NCI-H2029 (cell line): ENCODE measurements around the gene ZNF865.

Experiments used
- DNase-seq: peaks from one replicate; lab custom pipeline; 2025; lab: John Stamatoyannopoulos, UW

Gene ZNF865

DNA sequence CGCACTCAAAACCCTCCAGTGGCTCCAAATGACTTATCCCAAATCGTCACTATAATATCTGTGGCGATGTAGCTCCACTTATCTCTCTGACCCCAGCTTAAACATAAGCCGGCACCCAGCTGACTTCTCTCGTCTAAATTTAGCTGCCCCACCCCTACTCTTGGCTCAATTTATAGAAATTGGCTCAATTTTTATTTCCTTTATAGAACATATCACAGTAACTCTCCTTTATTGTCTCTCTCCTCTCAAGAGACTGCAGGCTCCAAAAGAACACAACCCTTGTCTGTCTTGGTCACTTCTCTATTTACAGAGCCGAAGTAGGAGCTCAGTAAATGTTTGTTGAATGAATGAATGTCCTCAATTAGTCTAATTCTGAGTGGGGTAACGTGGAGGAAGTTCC lies 18.1 kb downstream of the ZNF865 start:
- no peak for DNase-seq

DNA sequence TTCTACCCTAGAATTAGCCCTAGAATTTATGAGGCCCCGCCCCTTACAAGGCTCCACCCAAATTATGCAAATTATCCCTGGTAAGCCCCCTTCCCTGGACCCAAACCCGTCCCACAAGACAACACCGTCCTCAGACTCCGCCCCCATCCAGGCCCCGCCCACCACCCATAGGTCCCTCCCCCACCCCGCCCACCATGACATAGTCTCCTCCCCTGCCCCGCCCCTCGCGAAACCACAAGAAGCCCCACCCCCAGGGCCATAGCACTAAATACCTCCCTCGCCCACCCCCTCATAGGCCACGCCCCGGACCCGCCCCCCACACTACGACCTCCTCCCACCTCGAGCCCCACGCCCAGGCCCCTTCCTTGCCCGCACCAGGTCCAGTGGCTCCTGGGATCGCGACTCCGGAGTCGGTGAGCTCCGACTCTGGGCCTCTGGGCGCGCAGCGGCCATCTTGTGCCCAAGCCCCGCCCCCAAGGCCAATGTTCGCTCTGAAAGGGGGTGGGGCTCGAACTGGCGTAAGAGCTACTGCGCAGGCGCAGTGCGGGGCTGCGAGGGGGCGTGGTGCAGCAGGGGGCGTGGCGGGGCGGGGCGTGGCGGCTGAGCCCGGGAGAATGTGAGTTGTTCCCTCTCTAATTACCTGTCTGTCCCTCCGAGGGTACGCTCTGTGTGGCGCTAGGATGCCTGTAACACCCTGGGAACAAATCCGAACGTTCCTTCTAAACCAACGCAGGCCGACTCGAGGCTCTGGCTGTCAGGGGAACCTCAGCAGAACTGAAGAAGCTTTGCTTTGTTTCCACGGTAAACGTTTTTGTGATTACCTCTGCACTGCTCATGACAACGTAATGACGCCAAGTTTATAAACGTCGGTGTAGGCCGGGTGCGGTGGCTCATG lies 18.9 kb downstream of the ZNF865 start, which contains the start of gene ZNF784:
ZNF784 (minus strand) TSS at position 458 of the 895 bp plus-strand sequence; CDS start at position 453, 5 bp downstream.
- DNase-seq = peak; percentile 94

DNA sequence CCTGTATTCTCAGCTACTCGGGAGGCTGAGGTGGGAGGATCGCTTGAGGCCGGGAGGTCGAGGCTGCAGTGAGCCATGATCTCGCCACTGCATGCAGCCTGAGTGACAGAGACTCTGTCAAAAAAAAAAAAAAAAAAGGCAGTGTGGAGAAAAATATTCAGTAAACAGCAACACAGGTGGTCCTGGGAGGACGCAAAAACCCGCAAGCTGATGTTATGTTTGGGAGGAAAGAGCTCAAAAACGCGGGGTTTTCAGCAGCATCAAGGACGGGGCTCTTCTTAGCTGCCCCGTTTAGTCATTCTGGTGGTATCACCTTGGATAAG lies 19.5 kb downstream of the ZNF865 start:
- no peak for DNase-seq

DNA sequence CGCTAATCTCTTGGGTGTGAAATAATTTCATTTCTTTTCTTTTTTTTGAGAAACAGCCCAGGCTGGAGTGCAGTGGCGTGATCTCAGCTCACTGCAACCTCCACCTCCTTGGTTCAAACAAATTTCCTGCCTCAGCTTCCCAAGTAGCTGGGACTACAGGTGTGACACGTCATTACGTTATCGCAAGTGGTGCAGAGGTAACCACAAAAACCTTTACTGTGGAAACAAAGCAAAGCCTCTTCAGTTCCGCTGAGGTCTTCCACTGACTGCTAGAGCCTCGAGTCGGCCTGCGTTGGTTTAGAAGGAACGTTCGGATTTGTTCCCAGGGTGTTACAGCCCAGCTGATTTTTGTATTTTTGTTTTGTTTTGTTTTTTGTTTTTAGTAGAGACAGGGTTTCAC lies 20.9 kb downstream of the ZNF865 start:
- no peak for DNase-seq

DNA sequence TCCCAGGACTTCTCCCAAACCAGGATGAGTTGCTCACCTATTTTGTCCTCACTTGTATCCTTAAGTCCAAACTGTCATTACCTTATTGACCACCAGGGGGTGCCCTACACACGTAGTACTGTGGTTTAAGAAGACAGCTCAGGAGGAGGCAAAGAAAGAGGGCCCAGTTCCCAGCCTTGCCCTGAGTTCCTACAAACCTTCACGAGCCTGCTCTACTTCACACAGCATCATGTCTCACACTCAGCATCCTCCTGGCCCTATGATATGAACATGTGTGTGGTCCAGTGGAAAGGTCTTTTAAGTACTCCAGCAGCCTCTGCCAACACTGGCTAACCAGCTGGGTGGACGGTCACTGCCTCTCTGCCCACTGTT lies 27.0 kb downstream of the ZNF865 start:
- DNase-seq = peak; percentile 76

DNA sequence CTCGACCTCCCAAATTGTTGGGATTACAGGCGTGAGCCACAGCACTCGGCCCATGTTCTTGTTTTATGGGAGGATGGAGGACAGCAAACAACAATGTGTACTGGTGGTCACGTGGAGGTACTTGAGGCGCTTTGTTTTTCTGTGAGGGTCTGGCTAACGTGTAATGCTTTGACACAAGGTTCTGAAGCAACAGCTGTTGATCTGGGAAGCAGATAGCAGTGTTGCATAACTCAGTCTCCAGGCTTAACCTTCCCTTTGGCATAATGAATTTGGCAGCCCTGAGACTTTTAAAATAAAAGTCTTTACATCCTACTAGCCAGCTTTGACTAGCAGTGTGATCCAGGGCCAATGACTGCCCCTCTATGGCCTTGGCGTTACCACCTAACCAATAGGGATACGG lies 28.4 kb downstream of the ZNF865 start:
- peak; percentile 33 for DNase-seq

DNA sequence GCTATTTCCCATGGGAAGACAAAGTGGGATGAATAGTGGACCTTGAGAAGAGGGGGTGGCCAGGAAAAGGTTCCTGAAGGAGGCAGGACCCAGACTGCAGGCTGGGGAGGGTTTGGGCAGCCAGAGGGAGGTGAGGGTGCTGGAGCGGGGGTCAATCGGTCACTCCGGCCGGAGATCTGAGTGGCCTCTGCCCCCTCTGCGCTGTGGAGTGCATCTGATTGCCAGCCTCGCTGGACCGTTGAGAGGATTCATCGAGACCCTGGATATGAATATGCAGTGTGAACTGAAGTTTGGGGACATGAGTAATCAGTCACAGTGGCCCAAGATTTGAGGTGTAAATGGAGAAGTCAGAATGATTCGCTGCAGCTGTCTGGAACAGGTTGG lies 29.9 kb downstream of the ZNF865 start:
- no peak for DNase-seq

DNA sequence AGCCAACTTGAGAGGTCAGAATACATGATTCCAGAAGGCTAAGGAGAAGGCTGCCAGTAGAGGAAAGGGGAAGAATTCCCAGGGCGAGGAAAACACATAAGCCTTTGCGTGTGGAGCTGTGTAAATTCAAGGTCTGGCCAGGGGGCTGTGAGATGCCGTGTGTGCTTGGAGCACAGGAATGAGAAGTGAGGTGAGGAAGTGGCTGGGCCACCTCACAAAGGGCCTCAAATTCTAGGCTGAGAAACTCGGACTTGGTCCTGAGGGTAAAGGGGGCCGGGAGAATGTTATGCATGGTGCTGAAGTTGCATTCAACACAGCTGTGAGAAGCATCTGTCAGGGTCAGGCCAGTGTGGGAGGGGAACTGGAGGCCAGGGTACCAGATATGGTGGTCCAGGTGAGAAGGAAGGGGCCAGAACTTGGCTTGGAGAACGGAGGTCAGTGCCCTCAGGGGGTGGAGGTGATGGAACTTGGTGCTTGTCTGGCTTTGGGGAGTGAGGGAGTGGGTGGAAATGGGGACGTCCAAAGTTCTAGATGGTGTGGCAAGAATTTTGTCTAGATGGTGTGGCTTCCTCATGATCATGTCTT lies 30.5 kb downstream of the ZNF865 start:
- DNase-seq = no peak

DNA sequence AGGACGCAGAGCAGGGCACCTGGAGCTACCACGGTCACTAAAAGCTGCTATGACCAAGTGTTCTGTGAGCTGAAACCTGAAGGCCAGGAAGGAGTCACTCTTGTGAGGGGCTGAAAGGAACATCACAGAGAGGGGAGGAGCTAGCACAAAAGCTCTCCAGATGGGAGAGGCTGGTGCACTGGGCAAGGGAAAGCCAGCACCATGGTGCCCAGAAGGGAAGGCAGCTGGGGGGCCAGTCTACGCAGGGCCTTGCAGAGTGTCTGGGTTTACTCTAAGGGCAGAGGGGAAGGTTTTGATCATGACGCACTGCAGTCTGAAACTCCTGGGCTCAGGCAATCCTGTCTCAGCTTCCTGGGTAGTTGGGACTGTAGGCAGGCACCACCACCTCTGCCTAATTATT lies 31.3 kb downstream of the ZNF865 start:
- DNase-seq = no peak

DNA sequence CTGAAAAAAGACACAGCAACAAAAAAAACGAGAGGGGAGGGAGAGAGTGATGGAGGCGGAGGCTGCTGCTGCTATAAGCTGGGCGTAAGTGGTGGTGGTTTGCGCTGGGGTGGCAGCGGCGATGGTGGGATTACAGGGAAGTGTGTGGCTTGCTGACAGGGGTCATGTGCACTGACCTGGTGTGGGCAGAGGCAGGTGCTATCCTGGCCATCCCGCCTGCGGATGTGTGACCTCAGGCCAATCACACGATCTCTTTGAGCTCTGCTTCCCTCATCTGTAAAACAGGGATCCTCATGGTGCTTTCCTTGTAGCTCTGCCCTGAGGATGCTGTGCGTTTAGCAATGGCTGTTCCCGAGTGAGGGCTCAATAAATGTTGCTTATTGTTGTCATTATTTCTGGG lies 32.1 kb downstream of the ZNF865 start:
- no peak for DNase-seq

DNA sequence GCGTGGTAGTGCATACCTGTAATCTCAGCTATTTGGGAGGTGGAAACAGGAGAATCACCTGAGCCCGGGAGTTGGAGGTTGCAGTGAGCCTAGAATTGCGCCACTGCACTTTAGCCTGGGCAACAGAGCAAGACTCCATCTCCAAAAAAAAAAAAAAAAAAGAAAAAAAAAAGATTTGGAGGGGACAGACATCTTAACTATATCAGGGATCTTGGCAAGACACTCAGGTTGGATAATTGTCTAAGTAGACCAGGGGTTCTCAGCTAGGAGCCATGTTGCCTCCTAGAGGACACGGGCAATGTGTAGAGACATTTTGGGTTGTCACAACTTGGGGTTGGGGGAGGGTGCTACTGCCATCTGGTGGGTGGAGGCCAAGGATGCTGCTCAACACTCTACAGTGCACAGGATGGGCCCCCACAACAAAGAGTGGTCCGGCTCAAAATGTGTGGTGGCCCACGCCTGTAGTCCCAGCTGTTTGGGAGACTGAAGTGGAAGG lies 33.5 kb downstream of the ZNF865 start:
- no peak for DNase-seq

DNA sequence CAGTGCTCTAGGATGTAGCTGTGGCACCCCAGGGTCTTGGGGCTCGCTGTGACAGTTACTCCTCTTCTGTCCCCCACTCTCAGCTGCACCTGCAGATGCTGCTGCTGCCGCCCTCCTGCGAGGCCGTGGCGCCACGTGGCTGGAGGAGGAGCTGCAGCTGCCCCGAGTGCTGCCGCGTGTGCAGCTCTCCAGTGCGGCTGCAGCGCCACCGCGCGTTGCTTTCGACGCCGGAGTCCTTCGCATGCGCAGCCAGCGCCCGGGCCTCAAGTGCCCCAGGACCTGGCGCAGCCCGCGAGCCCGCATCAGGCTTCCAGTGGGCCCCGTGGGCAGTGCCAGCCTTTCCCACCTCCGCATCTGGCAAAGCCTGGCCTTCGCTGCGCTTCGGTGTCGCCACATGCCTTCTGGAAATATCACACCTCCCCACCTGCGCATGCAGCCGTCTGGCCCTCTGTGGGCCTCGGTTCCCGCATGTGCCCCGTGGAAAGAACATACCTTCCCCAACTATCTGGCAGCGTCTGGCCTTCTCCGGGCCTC lies 34.7 kb downstream of the ZNF865 start:
- DNase-seq = peak; percentile 47

DNA sequence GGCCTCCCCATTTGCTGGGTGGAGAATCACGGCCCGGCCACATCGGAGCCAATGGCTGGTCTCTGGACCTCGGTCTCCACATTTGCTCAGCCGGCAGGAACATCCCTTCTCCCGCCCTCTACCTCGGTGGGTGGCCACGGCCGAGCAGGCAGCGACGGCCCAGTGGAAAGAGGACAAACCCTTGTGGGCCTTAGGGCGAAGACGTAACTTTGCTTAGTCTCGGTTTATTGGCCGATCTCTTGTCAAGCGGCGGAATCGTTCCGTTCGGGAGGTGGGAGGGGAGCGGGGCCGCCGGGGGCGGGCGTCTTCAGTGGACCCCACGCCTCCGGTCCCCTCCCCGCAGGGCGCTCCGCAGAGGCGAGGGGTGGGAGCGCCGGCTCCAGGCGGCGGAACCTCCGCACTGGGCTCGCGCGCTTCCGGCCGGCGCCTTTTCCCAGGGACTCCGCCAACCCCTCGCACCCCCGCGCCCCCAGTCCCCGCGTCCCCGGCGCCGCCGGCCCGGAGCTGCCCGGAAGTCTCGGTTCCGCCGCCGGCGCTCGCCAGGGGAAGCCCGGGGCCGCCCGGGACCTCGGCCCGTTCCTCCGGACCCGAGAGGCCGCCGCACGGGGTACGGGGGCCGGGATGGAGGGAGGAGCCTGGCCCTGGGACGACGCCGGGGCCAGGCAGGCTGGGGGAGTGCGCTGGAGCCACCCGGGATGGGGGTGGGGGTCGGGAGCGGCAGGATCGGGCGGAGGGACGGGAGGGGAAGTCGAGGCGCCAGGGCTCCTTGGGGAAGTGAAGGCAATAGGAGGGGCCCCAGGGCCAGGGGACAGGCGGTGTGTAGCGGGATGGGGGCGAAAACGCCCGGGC lies 35.4 kb downstream of the ZNF865 start, which contains the start of gene ZNF580:
ZNF580 (plus strand) TSS at position 426 of the 849 bp plus-strand sequence. CDS start 1,507 bp downstream, outside the sequence.
- peak; percentile 53 for DNase-seq

DNA sequence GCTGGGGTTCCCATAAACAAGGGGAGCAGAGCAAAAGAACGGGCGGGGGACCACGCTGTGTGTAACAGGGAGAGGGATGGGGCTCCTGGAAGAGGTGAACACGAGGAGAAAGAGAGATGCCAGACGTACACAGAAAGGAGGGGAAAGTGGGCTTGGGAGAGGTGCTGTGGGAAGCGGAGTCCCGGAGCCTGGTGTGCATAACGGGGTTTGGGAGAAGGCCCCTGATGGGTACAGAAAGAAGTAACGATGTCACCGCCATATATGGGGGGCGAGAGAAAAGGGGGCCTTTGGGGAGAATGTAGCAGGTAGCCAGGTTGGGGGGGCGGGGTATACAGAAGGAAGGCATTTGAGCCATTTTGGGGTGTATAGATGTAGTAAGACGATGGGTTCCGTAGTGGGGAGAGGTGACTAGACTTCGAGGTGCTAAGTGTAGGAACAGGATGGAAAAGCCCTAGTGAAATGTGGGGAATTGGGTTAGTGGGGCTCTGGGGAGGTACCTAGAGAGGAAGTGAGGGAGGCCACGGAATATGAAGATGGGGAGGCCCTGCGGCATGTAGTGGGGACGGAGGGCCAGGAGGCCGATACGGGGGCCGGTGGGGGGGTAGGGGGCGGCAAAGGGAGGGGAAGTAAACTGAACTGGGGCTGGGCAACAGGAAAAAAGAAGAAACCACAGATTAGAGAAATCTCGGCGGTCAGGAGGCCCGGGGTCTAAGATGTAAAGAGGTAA lies 36.1 kb downstream of the ZNF865 start:
- DNase-seq = no peak

DNA sequence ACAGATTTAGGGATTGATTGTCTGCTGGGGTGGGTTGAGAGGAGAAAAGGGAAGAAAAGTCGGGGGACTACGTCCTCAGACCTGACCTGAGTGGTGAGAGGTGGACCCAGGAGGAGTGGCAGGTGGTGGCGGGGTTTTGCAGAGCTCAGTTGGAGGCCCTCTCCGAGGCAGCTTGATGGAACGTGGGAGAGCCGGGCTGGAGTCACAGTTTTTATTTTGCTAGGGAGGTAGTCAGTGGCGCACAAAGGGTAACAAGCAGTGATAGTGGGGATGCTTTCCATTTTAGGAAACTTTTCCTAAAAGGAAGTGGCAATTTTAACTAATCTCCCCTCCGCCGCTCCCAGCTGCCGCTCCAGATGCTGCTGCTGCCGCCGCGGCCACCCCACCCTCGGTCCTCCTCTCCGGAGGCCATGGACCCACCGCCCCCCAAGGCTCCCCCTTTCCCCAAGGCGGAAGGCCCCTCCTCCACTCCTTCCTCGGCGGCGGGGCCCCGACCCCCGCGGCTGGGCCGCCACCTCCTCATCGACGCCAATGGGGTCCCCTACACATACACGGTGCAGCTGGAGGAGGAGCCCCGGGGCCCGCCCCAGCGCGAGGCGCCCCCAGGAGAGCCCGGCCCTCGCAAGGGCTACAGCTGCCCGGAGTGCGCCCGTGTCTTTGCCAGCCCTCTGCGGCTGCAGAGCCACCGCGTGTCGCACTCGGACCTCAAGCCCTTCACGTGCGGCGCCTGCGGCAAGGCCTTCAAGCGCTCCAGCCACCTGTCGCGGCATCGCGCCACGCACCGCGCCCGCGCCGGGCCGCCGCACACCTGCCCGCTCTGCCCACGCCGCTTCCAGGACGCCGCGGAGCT lies 36.9 kb downstream of the ZNF865 start:
- DNase-seq = no peak

DNA sequence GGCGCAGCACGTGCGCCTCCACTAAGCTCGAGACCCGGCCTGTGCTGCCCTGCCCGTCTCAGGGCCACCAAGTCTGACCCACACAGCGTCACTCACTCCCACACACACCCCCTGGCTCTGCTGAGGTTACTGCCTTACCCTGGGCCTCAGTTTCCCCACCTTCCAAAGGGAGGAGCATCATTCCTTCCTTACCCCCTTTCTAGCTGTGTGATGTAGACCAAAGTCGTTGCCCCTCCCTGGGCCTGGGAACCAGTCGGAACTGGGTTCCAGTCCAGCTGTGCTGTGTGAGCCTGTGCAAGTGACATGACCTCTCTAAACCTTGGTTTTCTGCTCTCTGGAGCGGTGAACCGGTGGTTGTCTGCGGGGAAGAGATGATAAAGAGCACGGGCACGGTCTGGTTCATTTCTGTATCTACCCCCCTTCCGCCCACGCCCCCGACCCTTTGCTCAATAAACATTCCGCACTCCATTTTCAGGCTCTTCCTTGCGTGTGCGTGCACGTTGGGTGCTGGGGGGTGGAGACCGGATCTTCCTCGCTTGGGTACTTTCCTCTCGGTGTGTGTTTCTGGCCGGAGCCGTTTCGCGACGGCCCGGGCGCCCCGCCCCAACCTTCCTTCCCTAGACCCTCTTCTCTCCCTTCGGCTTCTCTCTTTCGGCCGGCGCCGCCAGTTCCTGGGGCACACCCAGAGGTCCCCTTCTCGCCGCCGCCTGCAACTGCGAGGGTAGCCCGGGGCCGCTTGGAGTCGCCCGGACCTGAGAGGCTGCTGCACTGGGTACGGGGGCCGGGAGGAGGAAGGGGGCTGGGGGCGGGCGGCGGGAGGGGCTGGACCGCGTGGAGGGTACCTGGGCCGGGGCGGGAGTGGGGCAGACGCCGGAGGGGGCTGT lies 37.8 kb downstream of the ZNF865 start, which contains the start of gene ZNF581:
ZNF581 (plus strand) TSS at position 647 of the 884 bp plus-strand sequence. CDS start 923 bp downstream, outside the sequence.
- peak; percentile 60 for DNase-seq

DNA sequence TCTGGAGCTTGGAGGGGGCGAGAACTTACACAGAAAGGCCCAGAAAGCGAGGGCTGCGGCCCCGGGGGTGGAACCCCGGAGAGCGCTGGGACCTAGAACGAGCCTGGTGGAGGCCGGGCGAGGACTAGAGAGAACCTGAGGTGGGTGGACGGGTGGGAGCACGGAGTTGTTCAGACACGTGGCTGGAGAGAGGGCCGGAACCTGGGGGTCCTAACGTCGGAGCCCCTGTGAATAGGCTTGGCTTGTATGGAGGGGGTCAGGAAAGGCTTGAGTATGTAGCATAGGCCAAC lies 38.4 kb downstream of the ZNF865 start:
- no peak for DNase-seq

DNA sequence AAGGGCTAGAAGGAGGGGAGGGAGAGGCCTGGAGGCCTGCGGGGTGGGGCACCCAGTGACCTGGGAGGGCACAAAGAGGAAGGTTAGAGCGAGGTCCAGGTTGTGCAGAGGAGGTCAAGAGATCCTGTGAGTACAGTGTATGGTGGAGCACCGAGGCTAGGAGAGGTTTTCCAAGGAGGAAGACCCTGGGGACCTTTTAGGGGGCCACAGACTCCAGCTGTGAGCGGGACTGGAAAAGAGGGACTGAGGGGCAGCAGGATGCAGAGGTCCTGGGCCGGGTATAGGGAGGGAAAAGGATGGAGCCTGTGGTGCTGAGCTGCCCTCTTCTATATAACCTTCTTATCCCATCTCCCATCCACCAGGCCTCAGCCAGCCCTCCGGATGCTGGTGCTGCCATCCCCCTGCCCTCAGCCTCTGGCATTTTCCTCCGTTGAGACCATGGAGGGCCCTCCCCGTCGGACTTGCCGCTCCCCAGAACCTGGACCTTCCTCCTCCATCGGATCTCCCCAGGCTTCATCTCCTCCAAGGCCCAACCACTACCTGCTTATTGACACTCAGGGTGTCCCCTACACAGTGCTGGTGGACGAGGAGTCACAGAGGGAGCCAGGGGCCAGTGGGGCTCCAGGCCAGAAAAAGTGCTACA lies 38.9 kb downstream of the ZNF865 start:
- no peak for DNase-seq
